GM19397 (cell line): Measurements from ENCODE around the gene LARGE1.

ENCODE experiments used
- ATAC-seq: cut with Tn5 transposase; IDR thresholded peaks from one replicate; pipeline ENCODE4 v1.9.1; 2021; ENCODE audit warnings: mild to moderate bottlenecking, moderate library complexity; ENCODE audit not compliant: unreplicated experiment

LARGE1 gene

GRCh38 chr22:33739516-33739915 lies 180.8 kb downstream of the LARGE1 start:
- no peak for ATAC-seq

DNA sequence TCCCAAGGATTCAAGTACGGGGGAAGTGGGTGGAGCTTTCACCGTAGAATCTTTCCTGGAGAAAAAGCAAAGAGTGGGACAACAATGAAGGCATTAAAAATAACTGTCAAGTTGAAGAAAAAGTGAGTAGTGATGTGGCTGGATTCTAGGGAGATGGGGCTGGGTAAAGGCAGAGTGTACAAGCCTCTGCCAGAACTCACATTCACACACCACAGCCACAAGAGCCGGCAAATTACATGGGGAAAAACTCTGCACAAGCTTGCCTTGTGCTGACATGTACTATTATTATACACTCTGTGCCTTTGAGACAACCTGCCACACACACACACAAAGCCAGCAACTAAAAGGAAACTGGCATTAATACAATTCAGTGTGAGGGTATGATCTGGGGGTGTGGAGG lies 182.6 kb downstream of the LARGE1 start:
- no peak for ATAC-seq

DNA sequence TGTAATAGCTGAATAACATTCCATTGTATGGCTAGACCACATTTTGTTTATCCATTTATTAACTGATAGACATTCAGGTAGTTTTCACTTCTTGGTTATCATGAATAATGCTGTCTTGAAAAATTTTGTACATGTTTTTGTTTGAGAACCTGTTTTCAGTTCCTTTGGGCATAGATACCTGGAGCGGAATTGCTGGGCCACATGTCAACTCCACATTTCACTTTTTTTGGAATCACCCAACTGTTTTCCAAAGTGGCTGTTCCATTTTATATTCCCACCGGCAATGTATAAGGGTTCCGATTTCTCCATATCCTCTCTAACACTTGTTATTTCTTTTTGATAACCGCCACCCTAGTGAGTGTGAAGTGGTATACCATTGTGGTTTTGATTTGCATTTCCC lies 184.3 kb downstream of the LARGE1 start:
- no peak for ATAC-seq

- ATAC-seq, result no peak
Observed at GRCh38 chr22:33728847-33729246, 191.4 kb downstream of the LARGE1 start.

DNA sequence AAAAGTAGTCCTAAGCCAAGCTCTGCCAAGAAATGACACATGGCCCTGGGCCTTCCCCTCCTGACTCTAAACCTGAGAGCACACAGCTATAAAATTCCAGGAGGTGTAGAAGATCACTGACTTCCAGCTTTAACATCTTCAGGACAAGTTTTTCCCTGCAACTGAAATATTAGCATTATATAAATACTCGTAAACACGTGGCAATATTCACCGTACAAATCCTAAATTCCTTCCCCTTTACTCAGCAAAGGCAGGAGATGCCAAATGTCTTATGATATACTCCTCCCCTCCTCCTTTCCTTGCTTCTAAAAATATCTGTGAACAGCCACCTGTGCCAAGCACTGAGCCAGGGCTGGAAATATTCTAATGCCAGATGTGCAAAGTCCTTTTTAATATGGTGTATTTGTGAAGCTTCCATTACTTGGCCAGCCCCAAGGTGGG lies 194.0 kb downstream of the LARGE1 start:
- ATAC-seq, result no peak

DNA sequence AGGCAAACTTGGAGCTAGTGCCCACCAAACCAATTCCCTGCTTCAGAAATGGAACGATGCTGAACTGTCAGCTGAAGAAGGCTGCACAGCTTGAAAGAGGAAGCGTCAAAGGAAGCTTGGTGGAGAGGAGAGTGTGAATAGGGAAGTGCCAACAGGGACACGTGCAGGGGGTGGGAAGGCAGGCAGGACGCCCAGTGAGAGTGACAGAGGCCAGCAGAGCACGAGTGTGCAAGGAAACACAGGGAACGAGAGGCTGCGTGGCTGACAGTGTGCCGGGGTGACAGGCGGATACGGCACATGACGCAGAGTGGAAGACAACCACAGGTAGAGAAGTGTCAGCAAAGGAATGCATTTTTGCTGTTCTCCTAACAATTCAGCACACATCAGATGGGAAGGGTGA lies 196.4 kb downstream of the LARGE1 start:
- no peak for ATAC-seq

- no peak for ATAC-seq
Observed at GRCh38 chr22:33722816-33723215, 197.5 kb downstream of the LARGE1 start.

DNA sequence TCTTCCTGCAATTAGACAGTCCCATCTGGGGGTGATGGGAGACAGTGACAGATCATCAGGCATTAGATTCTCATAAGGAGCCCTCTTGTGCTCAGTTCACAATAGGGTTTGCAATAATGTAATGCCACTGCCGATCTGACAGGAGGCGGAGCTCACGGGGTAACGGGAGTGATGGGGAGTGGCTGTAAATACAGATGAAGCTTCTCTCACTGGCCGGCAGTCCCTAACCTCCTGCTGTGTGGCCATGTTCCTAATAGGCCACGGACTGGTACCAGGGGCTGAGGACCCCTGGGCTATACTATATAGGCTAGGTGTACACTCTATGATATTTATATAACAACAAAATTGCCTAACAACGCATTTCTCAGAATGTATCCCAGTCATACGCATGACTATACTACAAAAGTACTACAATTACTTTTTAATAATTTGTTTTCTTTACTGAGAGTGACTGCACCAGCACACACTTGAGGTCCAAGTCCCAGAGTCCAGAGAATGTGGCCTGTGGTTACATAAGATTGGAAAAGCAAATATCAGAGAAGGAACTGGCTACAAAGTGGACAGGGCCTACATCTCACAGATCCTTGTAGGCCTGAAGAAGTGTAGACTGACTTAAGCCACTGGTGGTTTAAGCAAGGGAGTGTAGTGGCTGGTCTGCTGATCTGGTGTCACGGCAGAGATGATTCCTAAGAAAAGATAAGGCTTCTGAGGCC lies 200.0 kb downstream of the LARGE1 start:
- ATAC-seq, result no peak

- ATAC-seq, result no peak
Observed at GRCh38 chr22:33717694-33718396, 202.4 kb downstream of the LARGE1 start.

DNA sequence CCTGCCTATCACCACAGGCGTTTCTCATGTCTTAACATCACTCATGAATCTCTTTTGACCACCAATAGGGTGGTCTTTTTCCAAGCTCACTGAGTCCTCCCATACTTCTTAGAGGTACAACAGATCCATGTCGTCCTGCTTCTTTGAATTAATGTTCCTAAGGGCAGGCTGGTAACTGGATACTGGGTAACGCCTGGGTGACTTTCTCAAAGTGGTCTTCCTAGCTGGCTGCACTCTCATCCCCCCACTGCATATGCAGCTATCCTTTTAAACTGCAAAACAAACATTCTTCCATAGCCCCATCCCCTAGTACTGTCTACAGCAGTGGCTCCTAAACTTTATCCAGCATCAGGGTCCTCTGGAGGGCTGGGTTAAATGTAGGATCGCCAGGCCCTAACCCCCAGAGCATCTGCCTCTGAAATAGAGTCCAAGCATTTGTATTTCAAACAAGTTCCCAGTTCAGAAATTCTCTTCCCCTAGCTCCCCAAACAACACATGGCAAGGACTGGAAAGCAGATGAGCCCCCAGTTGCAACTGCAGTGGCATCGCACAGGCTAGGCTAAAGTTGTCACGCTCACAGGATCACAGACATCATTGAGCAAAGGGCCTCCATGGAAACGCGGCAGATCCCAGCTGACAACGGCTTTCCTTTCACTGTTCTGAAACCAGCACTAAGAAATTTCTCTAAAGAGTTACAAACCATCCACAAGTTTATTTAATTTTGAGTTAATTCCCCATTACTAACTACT lies 204.9 kb downstream of the LARGE1 start:
- ATAC-seq, result no peak

DNA sequence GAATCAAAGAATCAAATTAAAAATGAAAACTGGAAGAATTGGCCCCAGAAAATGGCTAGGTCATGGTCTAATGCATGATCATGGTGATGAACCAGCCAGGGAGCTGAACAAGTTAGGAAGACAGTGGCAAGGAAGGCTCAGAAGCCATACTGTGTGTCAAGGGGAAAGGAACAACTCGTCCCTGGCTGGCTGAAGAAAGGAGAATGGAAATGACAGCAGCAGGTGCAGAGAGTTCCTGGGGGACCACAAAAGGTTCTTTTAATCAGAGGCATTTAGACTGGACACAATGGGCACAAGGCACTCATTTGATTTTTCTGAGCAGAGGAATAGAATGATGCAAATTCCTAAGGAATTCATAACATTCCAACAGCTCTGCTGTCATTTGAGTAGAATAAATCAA lies 209.9 kb downstream of the LARGE1 start:
- no peak for ATAC-seq

GRCh38 chr22:33707581-33707980 lies 212.7 kb downstream of the LARGE1 start:
- no peak for ATAC-seq

- ATAC-seq, result no peak
Observed at GRCh38 chr22:33706100-33706499, 214.2 kb downstream of the LARGE1 start.

DNA sequence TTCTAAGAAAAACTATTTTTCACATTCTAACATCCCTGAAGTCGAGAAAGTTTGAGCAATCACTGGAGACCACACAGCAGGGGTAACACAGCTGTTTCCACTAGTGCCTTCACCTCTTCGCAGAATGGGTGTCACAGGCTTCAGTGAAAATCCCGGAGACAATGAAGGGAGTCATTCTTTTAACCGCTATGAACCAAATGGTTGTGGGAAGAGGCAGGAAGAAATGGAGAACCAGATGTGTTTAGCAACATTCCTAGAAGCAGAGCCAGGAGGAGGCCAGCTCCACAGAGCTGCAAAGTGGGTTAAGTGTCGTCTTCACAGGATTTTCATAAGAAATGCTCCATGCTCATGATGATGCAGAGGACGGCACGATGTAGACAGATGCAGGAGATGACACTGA lies 221.1 kb downstream of the LARGE1 start:
- no peak for ATAC-seq

GRCh38 chr22:33697640-33698039 lies 222.6 kb downstream of the LARGE1 start:
- no peak for ATAC-seq

- ATAC-seq, result no peak
Observed at GRCh38 chr22:33691057-33691630, 229.1 kb downstream of the LARGE1 start.

DNA sequence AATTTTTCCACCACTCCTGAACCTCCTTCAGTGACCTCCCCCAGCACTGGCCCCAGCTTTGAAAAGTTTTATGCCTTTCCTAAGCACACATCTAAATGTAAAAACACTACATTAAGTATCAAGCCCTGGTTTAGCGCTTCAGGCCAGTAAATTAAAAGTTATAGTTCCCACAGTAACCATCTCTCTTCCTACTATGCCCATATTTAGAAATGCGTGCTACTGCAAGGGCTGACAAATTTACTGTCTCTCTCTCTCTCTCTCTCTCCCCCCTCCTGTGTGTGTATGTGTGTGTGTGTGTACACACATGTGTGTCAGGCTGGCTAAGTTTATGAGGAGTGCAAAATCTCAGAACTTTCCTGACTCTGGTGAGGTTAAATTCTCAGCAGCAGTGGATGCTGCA lies 231.4 kb downstream of the LARGE1 start:
- ATAC-seq, result no peak

GRCh38 chr22:33687464-33687863 lies 232.8 kb downstream of the LARGE1 start:
- ATAC-seq, result no peak

DNA sequence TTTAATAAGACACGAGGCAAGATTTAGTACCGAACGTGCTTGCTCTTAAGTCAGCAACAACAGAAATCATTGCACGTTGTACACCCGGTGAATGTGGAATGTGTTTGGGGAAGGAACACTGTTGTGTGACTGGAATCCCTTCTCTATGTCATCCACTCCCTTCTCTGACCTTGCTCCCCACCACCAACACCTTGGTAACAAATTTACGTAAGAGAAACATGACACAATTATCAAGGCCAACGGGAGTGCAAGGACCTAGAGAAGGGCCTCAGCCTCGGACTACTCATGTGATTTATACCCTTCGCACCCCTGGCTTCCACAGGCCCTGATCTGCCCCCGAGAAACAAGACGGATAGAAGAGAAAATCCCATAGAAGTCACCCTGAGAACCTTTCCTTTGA lies 236.2 kb downstream of the LARGE1 start:
- no peak for ATAC-seq

GRCh38 chr22:33682927-33683326 lies 237.3 kb downstream of the LARGE1 start:
- no peak for ATAC-seq

GRCh38 chr22:33680632-33681031 lies 239.6 kb downstream of the LARGE1 start:
- ATAC-seq, result no peak

- ATAC-seq, result no peak
Observed at GRCh38 chr22:33678523-33678922, 241.8 kb downstream of the LARGE1 start.
